H9 (cell line): ENCODE results near the gene DTNBP1. TPM values are rescaled to one million over a fixed set of nuclear protein-coding genes. Genes with fewer than 3 reads are reported as not detected.

Experiments
- DNase-seq: peaks from one replicate; pipeline ENCODE4 v3.0.0-alpha.2; 2017
- H2AFZ ChIP-seq: one replicate; pipeline ENCODE4 v1.6.1; 2013; ENCODE audit warnings: mild to moderate bottlenecking, low read length, control low read depth, moderate library complexity
- H2AK5ac ChIP-seq: 2 replicates; pipeline ENCODE4 v1.6.1; 2013; ENCODE audit warnings: low read length, control low read depth, mixed read lengths; ENCODE audit not compliant: insufficient read length
- H2BK120ac ChIP-seq: one replicate; pipeline ENCODE4 v1.6.1; 2013; ENCODE audit warnings: low read depth, mild to moderate bottlenecking, low read length, control low read depth, inconsistent platforms; ENCODE audit not compliant: poor library complexity, severe bottlenecking
- H2BK12ac ChIP-seq: 2 replicates; pipeline ENCODE4 v1.6.1; 2013; ENCODE audit warnings: low read length, control low read depth, mixed read lengths, low read depth; ENCODE audit not compliant: insufficient read length
- H2BK15ac ChIP-seq: 2 replicates; pipeline ENCODE4 v1.6.1; 2013; ENCODE audit warnings: low read depth, low read length, control low read depth
- H2BK20ac ChIP-seq: one replicate; pipeline ENCODE4 v1.6.1; 2013; ENCODE audit warnings: low read depth, mild to moderate bottlenecking, low read length, control low read depth, inconsistent platforms; ENCODE audit not compliant: poor library complexity, severe bottlenecking
- H2BK5ac ChIP-seq: 2 replicates; pipeline ENCODE4 v1.6.1; 2013; ENCODE audit warnings: low read length, control low read depth, mixed read lengths; ENCODE audit not compliant: insufficient read length
- H3K14ac ChIP-seq: 2 replicates; pipeline ENCODE4 v1.6.1; 2013; ENCODE audit warnings: low read length, control low read depth; ENCODE audit not compliant: insufficient read depth
- H3K18ac ChIP-seq: 2 replicates; pipeline ENCODE4 v1.6.1; 2013; ENCODE audit warnings: low read depth, mild to moderate bottlenecking, mixed read lengths, low read length, control low read depth; ENCODE audit not compliant: insufficient read length
- H3K23ac ChIP-seq: 2 replicates; pipeline ENCODE4 v1.6.1; 2013; ENCODE audit warnings: low read length, control low read depth, mixed read lengths, low read depth; ENCODE audit not compliant: insufficient read length
- H3K23me2 ChIP-seq: 2 replicates; pipeline ENCODE4 v1.6.1; 2013; ENCODE audit warnings: low read depth, mild to moderate bottlenecking, mixed read lengths, low read length, control low read depth; ENCODE audit not compliant: insufficient read length, poor library complexity, severe bottlenecking
- H3K27ac ChIP-seq: 2 replicates; pipeline ENCODE4 v1.5.1; 2013; ENCODE audit warnings: low read length, control low read depth, mixed read lengths, low read depth; ENCODE audit not compliant: insufficient read length
- H3K27me3 ChIP-seq: 2 replicates; pipeline ENCODE4 v1.6.1; 2013; ENCODE audit warnings: low read length, control low read depth, inconsistent platforms; ENCODE audit not compliant: insufficient read depth
- H3K4ac ChIP-seq: 2 replicates; pipeline ENCODE4 v1.6.1; 2013; ENCODE audit warnings: low read depth, mild to moderate bottlenecking, control low read depth, inconsistent platforms, low read length, moderate library complexity
- H3K4me1 ChIP-seq: 2 replicates; pipeline ENCODE4 v1.6.1; 2013; ENCODE audit warnings: low read length, control low read depth, inconsistent platforms; ENCODE audit not compliant: insufficient read depth
- H3K4me2 ChIP-seq: 2 replicates; pipeline ENCODE4 v1.6.1; 2013; ENCODE audit warnings: low read length, control low read depth, mixed read lengths; ENCODE audit not compliant: insufficient read length, insufficient read depth
- H3K56ac ChIP-seq: 2 replicates; pipeline ENCODE4 v1.6.1; 2013; ENCODE audit warnings: low read depth, mild to moderate bottlenecking, mixed read lengths, low read length, control low read depth; ENCODE audit not compliant: insufficient read length
- H3K79me1 ChIP-seq: 2 replicates; pipeline ENCODE4 v1.6.1; 2013; ENCODE audit warnings: low read depth, mild to moderate bottlenecking, moderate library complexity, low read length, control low read depth, inconsistent platforms; ENCODE audit not compliant: insufficient read depth, poor library complexity, severe bottlenecking
- H3K79me2 ChIP-seq: 2 replicates; pipeline ENCODE4 v1.6.1; 2013; ENCODE audit warnings: low read length, control low read depth, inconsistent platforms; ENCODE audit not compliant: insufficient read depth
- H3K9ac ChIP-seq: 2 replicates; pipeline ENCODE4 v1.6.1; 2013; ENCODE audit warnings: low read length, control low read depth, mixed read lengths; ENCODE audit not compliant: insufficient read length; ENCODE audit errors: extremely low read depth
- H3K9me3 ChIP-seq: one replicate; pipeline ENCODE4 v1.6.1; 2013; ENCODE audit warnings: low read depth, low read length, inconsistent platforms; ENCODE audit not compliant: control insufficient read depth
- H3T11ph ChIP-seq: one replicate; pipeline ENCODE4 v1.6.1; 2013; ENCODE audit warnings: mild to moderate bottlenecking, low read length, control low read depth, inconsistent platforms
- H4K20me1 ChIP-seq: one replicate; pipeline ENCODE4 v1.6.1; 2013; ENCODE audit not compliant: control insufficient read depth, insufficient read length, insufficient read depth
- H4K5ac ChIP-seq: 2 replicates; pipeline ENCODE4 v1.6.1; 2013; ENCODE audit warnings: low read depth, mild to moderate bottlenecking, mixed read lengths, low read length, control low read depth; ENCODE audit not compliant: insufficient read length
- H4K8ac ChIP-seq: replicated peaks from 2 replicates; pipeline ENCODE4 v1.6.1; 2013; ENCODE audit warnings: low read length, control low read depth, mixed read lengths, low read depth; ENCODE audit not compliant: insufficient read length
- H4K91ac ChIP-seq: 2 replicates; pipeline ENCODE4 v1.6.1; 2013; ENCODE audit warnings: low read depth, mild to moderate bottlenecking, moderate library complexity, mixed read lengths, low read length, control low read depth; ENCODE audit not compliant: insufficient read length
- H3K27ac Mint-ChIP-seq, 3 experiments: 2 replicates in 2 of 3; 3 replicates in 1 of 3; pipeline ENCODE4 v1.8.0; 2020 to 2021; ENCODE audit warnings: mixed read lengths in 3 of 3, mild to moderate bottlenecking in 1 of 3, moderate library complexity in 1 of 3
- H3K27me3 Mint-ChIP-seq: 2 replicates; pipeline ENCODE4 v1.8.0; 2021; ENCODE audit warnings: low read depth, mild to moderate bottlenecking, moderate library complexity, mixed read lengths
- H3K36me3 Mint-ChIP-seq, 3 experiments: 2 replicates in 2 of 3; 3 replicates in 1 of 3; pipeline ENCODE4 v1.8.0; 2020 to 2021; ENCODE audit warnings: low read depth in 3 of 3, mixed read lengths in 3 of 3; ENCODE audit not compliant: insufficient read depth in 1 of 3
- H3K4me1 Mint-ChIP-seq, 2 experiments: 2 replicates each; pipeline ENCODE4 v1.8.0; 2020; ENCODE audit warnings: mixed read lengths in 2 of 2
- H3K4me3 Mint-ChIP-seq, 2 experiments: 2 replicates in 1 of 2; 3 replicates in 1 of 2; pipeline ENCODE4 v1.8.0; 2020 to 2021; ENCODE audit warnings: mild to moderate bottlenecking in 2 of 2, mixed read lengths in 2 of 2, moderate library complexity in 1 of 2
- H3K9me3 Mint-ChIP-seq, 2 experiments: 2 replicates in 1 of 2; 3 replicates in 1 of 2; pipeline ENCODE4 v1.8.0; 2020; ENCODE audit warnings: mild to moderate bottlenecking in 2 of 2, mixed read lengths in 2 of 2, moderate library complexity in 1 of 2
- WGBS: extraction: QIAGEN DNeasy Blood & Tissue Kit; methylation state at CpG from one replicate; pipeline ENCODE4 v1.1.7; 2013; ENCODE audit warnings: missing lambda C conversion rate, low lambda C conversion rate, mixed read lengths; ENCODE audit not compliant: insufficient read length; ENCODE audit errors: extremely low coverage; 5-methylcytosine and 5-hydroxymethylcytosine counted together
- total RNA-seq: library from RNA; stranded (reverse); gene quantifications from 2 replicates; pipeline ENCODE4 v1.2.1, GENCODE V29; 2021
- TF ChIP-seq, protein P1 (sequence below): fragments of 200-600 bp; sonication (generic); conservative IDR thresholded peaks from 3 replicates; pipeline ENCODE4 v1.8.0; 2021; ENCODE audit warnings: antibody characterized with exemption, mild to moderate bottlenecking

Gene DTNBP1
- total RNA-seq, 1 experiment from 2014 or later = 12.9 TPM

DNA sequence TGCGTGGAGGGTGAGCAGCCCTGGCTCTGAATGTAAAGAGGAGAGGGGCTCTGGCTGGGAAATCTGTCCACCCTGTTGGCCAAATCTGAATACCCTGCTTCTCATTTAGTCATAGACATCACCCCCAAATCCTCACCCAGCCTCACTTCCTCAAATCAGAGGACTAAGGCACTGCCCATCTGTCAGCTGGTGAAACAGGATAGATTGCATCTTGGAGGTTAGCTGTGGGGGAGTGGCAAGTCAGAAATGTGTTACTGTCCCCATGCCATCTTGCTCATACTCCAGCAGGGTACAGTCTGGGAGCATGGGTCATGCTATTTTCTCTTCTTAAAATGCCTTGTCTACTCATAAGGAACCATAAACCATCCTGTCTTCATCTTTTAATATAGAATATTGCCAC, 9.5 kb upstream of the DTNBP1 start:
- Mint-ChIP-seq H3K27ac (no peak overlapping the region), H3K4me1 (peaks cover 21 to 25% of the 10 kb centered on the region in 2 experiments), H3K27me3 (peaks cover 18% of the 10 kb centered on the region), H3K4me3 (no peak overlapping the region), H3K36me3 (no peaks in the 10 kb centered on the region), H3K9me3 (no peaks in the 10 kb centered on the region)
- Histone ChIP-seq H4K20me1 (no peaks in the 10 kb centered on the region), H2BK20ac (no peak overlapping the region), H3K27ac (no peak overlapping the region), H2AK5ac (no peak overlapping the region), H3T11ph (no peak overlapping the region), H3K56ac (no peak overlapping the region), H2BK15ac (no peak overlapping the region), H3K4ac (no peak overlapping the region), H3K9ac (no peak overlapping the region), H3K23me2 (no peaks in the 10 kb centered on the region), H3K9me3 (no peaks in the 10 kb centered on the region), H3K14ac (no peak overlapping the region; the same call in 1 of the 2 replicates), H2BK12ac (no peak overlapping the region), H3K79me2 (no peaks in the 10 kb centered on the region), H4K91ac (no peak overlapping the region), H3K23ac (no peak overlapping the region), H4K8ac (no peak overlapping the region), H3K18ac (no peak overlapping the region), H3K4me2 (no peak overlapping the region), H2BK5ac (no peak overlapping the region), H4K5ac (no peak overlapping the region), H3K79me1 (no peaks in the 10 kb centered on the region), H2BK120ac (no peak overlapping the region), H3K27me3 (no peaks in the 10 kb centered on the region), H2AFZ (no peak overlapping the region), H3K4me1 (peaks cover 5% of the 10 kb centered on the region)
- no peak for DNase-seq
- no CpG with 5 or more reads among the region's 1 CpG for WGBS
- TF ChIP-seq, protein P1, sequence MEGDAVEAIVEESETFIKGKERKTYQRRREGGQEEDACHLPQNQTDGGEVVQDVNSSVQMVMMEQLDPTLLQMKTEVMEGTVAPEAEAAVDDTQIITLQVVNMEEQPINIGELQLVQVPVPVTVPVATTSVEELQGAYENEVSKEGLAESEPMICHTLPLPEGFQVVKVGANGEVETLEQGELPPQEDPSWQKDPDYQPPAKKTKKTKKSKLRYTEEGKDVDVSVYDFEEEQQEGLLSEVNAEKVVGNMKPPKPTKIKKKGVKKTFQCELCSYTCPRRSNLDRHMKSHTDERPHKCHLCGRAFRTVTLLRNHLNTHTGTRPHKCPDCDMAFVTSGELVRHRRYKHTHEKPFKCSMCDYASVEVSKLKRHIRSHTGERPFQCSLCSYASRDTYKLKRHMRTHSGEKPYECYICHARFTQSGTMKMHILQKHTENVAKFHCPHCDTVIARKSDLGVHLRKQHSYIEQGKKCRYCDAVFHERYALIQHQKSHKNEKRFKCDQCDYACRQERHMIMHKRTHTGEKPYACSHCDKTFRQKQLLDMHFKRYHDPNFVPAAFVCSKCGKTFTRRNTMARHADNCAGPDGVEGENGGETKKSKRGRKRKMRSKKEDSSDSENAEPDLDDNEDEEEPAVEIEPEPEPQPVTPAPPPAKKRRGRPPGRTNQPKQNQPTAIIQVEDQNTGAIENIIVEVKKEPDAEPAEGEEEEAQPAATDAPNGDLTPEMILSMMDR = no peak
